H9 (cell line): Measurements from ENCODE around the gene GABRD. TPM values are rescaled to one million over a fixed set of nuclear protein-coding genes. Genes with fewer than 3 reads are reported as not detected.
"Not testable (repeated sequence)": the region's sequence is repeated elsewhere in the genome, so short reads cannot be mapped to it uniquely, and the experiment has no call there.

Experiments used
- DNase-seq: peaks from one replicate; pipeline ENCODE4 v3.0.0-alpha.2; 2017
- H2AFZ ChIP-seq: one replicate; pipeline ENCODE4 v1.6.1; 2013; ENCODE audit warnings: mild to moderate bottlenecking, low read length, control low read depth, moderate library complexity
- H2AK5ac ChIP-seq: 2 replicates; pipeline ENCODE4 v1.6.1; 2013; ENCODE audit warnings: low read length, control low read depth, mixed read lengths; ENCODE audit not compliant: insufficient read length
- H2BK120ac ChIP-seq: one replicate; pipeline ENCODE4 v1.6.1; 2013; ENCODE audit warnings: low read depth, mild to moderate bottlenecking, low read length, control low read depth, inconsistent platforms; ENCODE audit not compliant: poor library complexity, severe bottlenecking
- H2BK12ac ChIP-seq: 2 replicates; pipeline ENCODE4 v1.6.1; 2013; ENCODE audit warnings: low read length, control low read depth, mixed read lengths, low read depth; ENCODE audit not compliant: insufficient read length
- H2BK15ac ChIP-seq: 2 replicates; pipeline ENCODE4 v1.6.1; 2013; ENCODE audit warnings: low read depth, low read length, control low read depth
- H2BK20ac ChIP-seq: one replicate; pipeline ENCODE4 v1.6.1; 2013; ENCODE audit warnings: low read depth, mild to moderate bottlenecking, low read length, control low read depth, inconsistent platforms; ENCODE audit not compliant: poor library complexity, severe bottlenecking
- H2BK5ac ChIP-seq: 2 replicates; pipeline ENCODE4 v1.6.1; 2013; ENCODE audit warnings: low read length, control low read depth, mixed read lengths; ENCODE audit not compliant: insufficient read length
- H3K14ac ChIP-seq: 2 replicates; pipeline ENCODE4 v1.6.1; 2013; ENCODE audit warnings: low read length, control low read depth; ENCODE audit not compliant: insufficient read depth
- H3K18ac ChIP-seq: 2 replicates; pipeline ENCODE4 v1.6.1; 2013; ENCODE audit warnings: low read depth, mild to moderate bottlenecking, mixed read lengths, low read length, control low read depth; ENCODE audit not compliant: insufficient read length
- H3K23ac ChIP-seq: 2 replicates; pipeline ENCODE4 v1.6.1; 2013; ENCODE audit warnings: low read length, control low read depth, mixed read lengths, low read depth; ENCODE audit not compliant: insufficient read length
- H3K23me2 ChIP-seq: 2 replicates; pipeline ENCODE4 v1.6.1; 2013; ENCODE audit warnings: low read depth, mild to moderate bottlenecking, mixed read lengths, low read length, control low read depth; ENCODE audit not compliant: insufficient read length, poor library complexity, severe bottlenecking
- H3K27ac ChIP-seq: 2 replicates; pipeline ENCODE4 v1.5.1; 2013; ENCODE audit warnings: low read length, control low read depth, mixed read lengths, low read depth; ENCODE audit not compliant: insufficient read length
- H3K27me3 ChIP-seq: 2 replicates; pipeline ENCODE4 v1.6.1; 2013; ENCODE audit warnings: low read length, control low read depth, inconsistent platforms; ENCODE audit not compliant: insufficient read depth
- H3K4ac ChIP-seq: 2 replicates; pipeline ENCODE4 v1.6.1; 2013; ENCODE audit warnings: low read depth, mild to moderate bottlenecking, control low read depth, inconsistent platforms, low read length, moderate library complexity
- H3K4me1 ChIP-seq: 2 replicates; pipeline ENCODE4 v1.6.1; 2013; ENCODE audit warnings: low read length, control low read depth, inconsistent platforms; ENCODE audit not compliant: insufficient read depth
- H3K4me2 ChIP-seq: 2 replicates; pipeline ENCODE4 v1.6.1; 2013; ENCODE audit warnings: low read length, control low read depth, mixed read lengths; ENCODE audit not compliant: insufficient read length, insufficient read depth
- H3K56ac ChIP-seq: 2 replicates; pipeline ENCODE4 v1.6.1; 2013; ENCODE audit warnings: low read depth, mild to moderate bottlenecking, mixed read lengths, low read length, control low read depth; ENCODE audit not compliant: insufficient read length
- H3K79me1 ChIP-seq: 2 replicates; pipeline ENCODE4 v1.6.1; 2013; ENCODE audit warnings: low read depth, mild to moderate bottlenecking, moderate library complexity, low read length, control low read depth, inconsistent platforms; ENCODE audit not compliant: insufficient read depth, poor library complexity, severe bottlenecking
- H3K79me2 ChIP-seq: 2 replicates; pipeline ENCODE4 v1.6.1; 2013; ENCODE audit warnings: low read length, control low read depth, inconsistent platforms; ENCODE audit not compliant: insufficient read depth
- H3K9ac ChIP-seq: 2 replicates; pipeline ENCODE4 v1.6.1; 2013; ENCODE audit warnings: low read length, control low read depth, mixed read lengths; ENCODE audit not compliant: insufficient read length; ENCODE audit errors: extremely low read depth
- H3K9me3 ChIP-seq: one replicate; pipeline ENCODE4 v1.6.1; 2013; ENCODE audit warnings: low read depth, low read length, inconsistent platforms; ENCODE audit not compliant: control insufficient read depth
- H3T11ph ChIP-seq: one replicate; pipeline ENCODE4 v1.6.1; 2013; ENCODE audit warnings: mild to moderate bottlenecking, low read length, control low read depth, inconsistent platforms
- H4K20me1 ChIP-seq: one replicate; pipeline ENCODE4 v1.6.1; 2013; ENCODE audit not compliant: control insufficient read depth, insufficient read length, insufficient read depth
- H4K5ac ChIP-seq: 2 replicates; pipeline ENCODE4 v1.6.1; 2013; ENCODE audit warnings: low read depth, mild to moderate bottlenecking, mixed read lengths, low read length, control low read depth; ENCODE audit not compliant: insufficient read length
- H4K8ac ChIP-seq: replicated peaks from 2 replicates; pipeline ENCODE4 v1.6.1; 2013; ENCODE audit warnings: low read length, control low read depth, mixed read lengths, low read depth; ENCODE audit not compliant: insufficient read length
- H4K91ac ChIP-seq: 2 replicates; pipeline ENCODE4 v1.6.1; 2013; ENCODE audit warnings: low read depth, mild to moderate bottlenecking, moderate library complexity, mixed read lengths, low read length, control low read depth; ENCODE audit not compliant: insufficient read length
- H3K27ac Mint-ChIP-seq, 3 experiments: 2 replicates in 2 of 3; 3 replicates in 1 of 3; pipeline ENCODE4 v1.8.0; 2020 to 2021; ENCODE audit warnings: mixed read lengths in 3 of 3, mild to moderate bottlenecking in 1 of 3, moderate library complexity in 1 of 3
- H3K27me3 Mint-ChIP-seq: 2 replicates; pipeline ENCODE4 v1.8.0; 2021; ENCODE audit warnings: low read depth, mild to moderate bottlenecking, moderate library complexity, mixed read lengths
- H3K36me3 Mint-ChIP-seq, 3 experiments: 2 replicates in 2 of 3; 3 replicates in 1 of 3; pipeline ENCODE4 v1.8.0; 2020 to 2021; ENCODE audit warnings: low read depth in 3 of 3, mixed read lengths in 3 of 3; ENCODE audit not compliant: insufficient read depth in 1 of 3
- H3K4me1 Mint-ChIP-seq, 2 experiments: 2 replicates each; pipeline ENCODE4 v1.8.0; 2020; ENCODE audit warnings: mixed read lengths in 2 of 2
- H3K4me3 Mint-ChIP-seq, 2 experiments: 2 replicates in 1 of 2; 3 replicates in 1 of 2; pipeline ENCODE4 v1.8.0; 2020 to 2021; ENCODE audit warnings: mild to moderate bottlenecking in 2 of 2, mixed read lengths in 2 of 2, moderate library complexity in 1 of 2
- H3K9me3 Mint-ChIP-seq, 2 experiments: 2 replicates in 1 of 2; 3 replicates in 1 of 2; pipeline ENCODE4 v1.8.0; 2020; ENCODE audit warnings: mild to moderate bottlenecking in 2 of 2, mixed read lengths in 2 of 2, moderate library complexity in 1 of 2
- CTCF ChIP-seq: fragments of 200-600 bp; sonication (generic); conservative IDR thresholded peaks from 3 replicates; pipeline ENCODE4 v1.8.0; 2021; ENCODE audit warnings: antibody characterized with exemption, mild to moderate bottlenecking
- whole genome bisulfite sequencing: extraction: QIAGEN DNeasy Blood & Tissue Kit; methylation state at CpG from one replicate; pipeline ENCODE4 v1.1.7; 2013; ENCODE audit warnings: missing lambda C conversion rate, low lambda C conversion rate, mixed read lengths; ENCODE audit not compliant: insufficient read length; ENCODE audit errors: extremely low coverage; 5-methylcytosine and 5-hydroxymethylcytosine counted together
- total RNA-seq: library from RNA; stranded (reverse); gene quantifications from 2 replicates; pipeline ENCODE4 v1.2.1, GENCODE V29; 2021

GABRD gene
- total RNA-seq, 1 experiment from 2014 or later = 0.59 TPM

DNA sequence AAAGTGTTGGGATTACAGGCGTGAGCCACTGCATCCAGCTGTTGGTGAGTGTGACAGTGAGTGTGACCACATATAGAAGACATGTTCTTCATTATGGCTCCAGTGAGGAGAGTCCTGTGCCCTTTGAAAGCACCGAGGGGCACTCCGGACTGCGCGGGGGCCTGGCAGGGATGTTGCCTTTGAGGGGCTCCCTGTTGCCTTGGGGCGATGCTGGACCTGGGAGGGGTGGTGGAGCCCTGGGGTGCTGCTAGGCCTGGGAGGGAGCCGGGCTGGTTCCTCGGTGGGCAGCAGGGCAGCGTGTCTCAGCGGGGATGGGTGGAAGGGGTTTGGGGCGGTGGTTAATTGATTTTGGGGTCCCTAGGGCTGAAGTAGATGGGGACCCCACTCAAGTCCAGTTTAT lies 41.0 kb upstream of the GABRD start:
- Histone ChIP-seq H3T11ph (no peak overlapping the region), H2BK5ac (no peak overlapping the region), H2BK120ac (no peak overlapping the region), H2BK12ac (no peak overlapping the region), H3K23me2 (no peaks in the 10 kb centered on the region), H3K79me2 (no peaks in the 10 kb centered on the region), H4K5ac (no peak overlapping the region), H3K4ac (no peak overlapping the region), H3K56ac (no peak overlapping the region), H2BK20ac (no peak overlapping the region), H3K4me2 (no peak overlapping the region), H3K18ac (no peak overlapping the region), H3K27ac (no peak overlapping the region), H3K4me1 (no peaks in the 10 kb centered on the region), H3K9ac (no peak overlapping the region), H3K23ac (no peak overlapping the region), H3K14ac (no peak overlapping the region), H4K8ac (no peak overlapping the region), H2BK15ac (no peak overlapping the region), H4K91ac (no peak overlapping the region), H3K9me3 (no peaks in the 10 kb centered on the region), H2AFZ (no peak overlapping the region), H4K20me1 (no peaks in the 10 kb centered on the region), H3K27me3 (no peaks in the 10 kb centered on the region), H2AK5ac (no peak overlapping the region), H3K79me1 (no peaks in the 10 kb centered on the region)
- Mint-ChIP-seq H3K4me1 (peaks cover 0 to 10% of the 10 kb centered on the region in 2 experiments; a peak in 3 of 4 replicates), H3K27ac (peak overlapping the region in 2 of 3 experiments; percentile 61 to 72; a peak in 2 of 7 replicates), H3K27me3 (peaks cover 5% of the 10 kb centered on the region), H3K36me3 (peaks cover 0 to 11% (median 0%) of the 10 kb centered on the region in 3 experiments; a peak in 2 of 7 replicates), H3K4me3 (no peak overlapping the region), H3K9me3 (peaks cover 16 to 20% of the 10 kb centered on the region in 2 experiments)
- no CpG with 5 or more reads among the region's 11 CpGs for WGBS
- no peak for TF ChIP-seq CTCF
- no peak for DNase-seq

- not testable (repeated sequence) for H2BK5ac ChIP-seq, H3K4me1 ChIP-seq, H3K23me2 ChIP-seq, H2BK20ac ChIP-seq, H3T11ph ChIP-seq, H3K9me3 ChIP-seq, H3K23ac ChIP-seq, H3K18ac ChIP-seq, H3K27ac ChIP-seq, H2AFZ ChIP-seq, H3K27me3 Mint-ChIP-seq, H4K91ac ChIP-seq, H3K79me1 ChIP-seq, H3K56ac ChIP-seq, DNase-seq, H2AK5ac ChIP-seq, H3K9ac ChIP-seq, H3K4me1 Mint-ChIP-seq, H3K4ac ChIP-seq, H3K4me3 Mint-ChIP-seq, H2BK120ac ChIP-seq, H3K14ac ChIP-seq, H4K20me1 ChIP-seq, H3K79me2 ChIP-seq, H3K27me3 ChIP-seq, H2BK12ac ChIP-seq, H3K4me2 ChIP-seq, H2BK15ac ChIP-seq
- Mint-ChIP-seq H3K27ac (peak overlapping the region in 2 of 3 experiments; percentile 64 to 76; a peak in 3 of 7 replicates), H3K36me3 (peaks cover 0 to 11% (median 0%) of the 10 kb centered on the region in 3 experiments; a peak in 2 of 7 replicates), H3K9me3 (peaks cover 16 to 20% of the 10 kb centered on the region in 2 experiments)
- WGBS = no CpG with 5 or more reads among the region's 51 CpGs
- Histone ChIP-seq H4K8ac (peak overlapping the region; percentile 7), H4K5ac (peak overlapping the region; percentile 23)
Measured at GRCh38 chr1:1978690-1979481, 40.3 kb upstream of the GABRD start.
